Vagina (tissue), 2 donors: ENCODE measurements around the gene SYNDIG1.

Experiments
- CTCF ChIP-seq, 3 experiments: fragments of 450-650 bp in 2 of 3; fragments of 200-600 bp in 1 of 3; sonication (generic) in 1 of 3; IDR thresholded peaks; one replicate each; pipeline ENCODE4 v1.5.1; 2017 to 2019; ENCODE audit warnings: antibody characterized with exemption in 3 of 3, mild to moderate bottlenecking in 2 of 3, moderate library complexity in 2 of 3
- POLR2AphosphoS5 ChIP-seq, 2 donors: sonication (generic); formaldehyde crosslinking; IDR thresholded peaks; one replicate each; pipeline ENCODE4 v1.9.0; 2017; ENCODE audit warnings: antibody characterized with exemption in 2 of 2, mild to moderate bottlenecking in 2 of 2, low read depth in 1 of 2; ENCODE audit not compliant: insufficient read depth in 1 of 2

GRCh38 chr20:24448170-24448569, 21.3 kb upstream of the SYNDIG1 start:
- TF ChIP-seq CTCF (IDR thresholded peaks at IDR 0.05) (no peak), POLR2AphosphoS5 (IDR thresholded peaks at IDR 0.05; ENCODE audit: insufficient read depth in 1 of 2, low read depth in 1 of 2) (no peak)
